Osteoblast (primary cell): ENCODE results near the gene EML5. TPM values are rescaled to one million over a fixed set of nuclear protein-coding genes. Genes with fewer than 3 reads are reported as not detected.

Source experiments
- DNase-seq: peaks from one replicate; pipeline ENCODE4 v3.0.0; 2011; ENCODE audit warnings: low spot score, mixed read lengths; ENCODE audit not compliant: insufficient read length; ENCODE audit errors: missing footprints
- H2AFZ ChIP-seq: 2 replicates; pipeline ENCODE4 v1.6.0; 2011; ENCODE audit warnings: mild to moderate bottlenecking, low read length
- H3K27ac ChIP-seq: 2 replicates; pipeline ENCODE4 v1.5.1; 2011; ENCODE audit warnings: mild to moderate bottlenecking, low read depth, low read length, moderate library complexity
- H3K27me3 ChIP-seq: 2 replicates; pipeline ENCODE4 v1.6.0; 2012; ENCODE audit warnings: mild to moderate bottlenecking, control low read depth, inconsistent platforms, low read length, moderate library complexity; ENCODE audit not compliant: insufficient read depth
- H3K36me3 ChIP-seq: 2 replicates; pipeline ENCODE4 v1.5.1; 2011; ENCODE audit warnings: mild to moderate bottlenecking, low read length, control low read depth, moderate library complexity; ENCODE audit not compliant: insufficient read depth
- H3K4me1 ChIP-seq: 2 replicates; pipeline ENCODE4 v1.5.1; 2011; ENCODE audit warnings: mild to moderate bottlenecking, low read length, control low read depth, moderate library complexity; ENCODE audit not compliant: insufficient read depth
- H3K4me2 ChIP-seq: 2 replicates; pipeline ENCODE4 v1.6.0; 2011; ENCODE audit warnings: mild to moderate bottlenecking, low read length; ENCODE audit not compliant: insufficient read depth
- H3K4me3 ChIP-seq: fragments of 200-600 bp; sonication (generic); 3 replicates; pipeline ENCODE4 v1.5.1; 2012; ENCODE audit warnings: mild to moderate bottlenecking, low read length, inconsistent platforms; ENCODE audit not compliant: insufficient read depth
- H3K79me2 ChIP-seq: 2 replicates; pipeline ENCODE4 v1.6.0; 2012; ENCODE audit warnings: mild to moderate bottlenecking, low read length, control low read depth, inconsistent platforms; ENCODE audit not compliant: insufficient read depth
- H3K9me3 ChIP-seq: 2 replicates; pipeline ENCODE4 v1.5.1; 2011; ENCODE audit warnings: low read depth, low read length, control low read depth
- H4K20me1 ChIP-seq: 2 replicates; pipeline ENCODE4 v1.6.0; 2012; ENCODE audit warnings: mild to moderate bottlenecking, low read length, control low read depth; ENCODE audit not compliant: insufficient read depth
- CTCF ChIP-seq: IDR thresholded peaks from 2 replicates; pipeline ENCODE4 v1.5.1; 2011; ENCODE audit warnings: mild to moderate bottlenecking, low read depth, low read length, moderate library complexity; ENCODE audit errors: extremely low read depth
- total RNA-seq: library from RNA; depleted of rRNA; stranded (reverse); fragments of >200 nt; gene quantifications from 2 replicates; pipeline ENCODE4 v1.2.3, GENCODE V29; 2012

Gene EML5
- total RNA-seq = under 0.01 TPM in 2 replicates

GRCh38 chr14:88792473-88793258, at the start of gene EML5:
EML5 (minus strand) TSS chr14:88792953; CDS start chr14:88792503, 450 bp downstream.
- H3K27ac ChIP-seq = no peak within 1 kb of the TSS
- no peak for TF ChIP-seq CTCF
- H3K4me1 ChIP-seq = no peaks in the 10 kb centered on the region
- peaks cover 30% of the 10 kb centered on the region for H3K27me3 ChIP-seq
- peak within 1 kb of the TSS; percentile 92 for H2AFZ ChIP-seq
- no peaks in the 10 kb centered on the region for H4K20me1 ChIP-seq
- H3K9me3 ChIP-seq = no peaks in the 10 kb centered on the region
- H3K4me2 ChIP-seq = peak within 1 kb of the TSS; percentile 89
- peak within 1 kb of the TSS; percentile 73 for H3K4me3 ChIP-seq
- peak; percentile 93 for DNase-seq
- H3K79me2 ChIP-seq = no peaks in the 10 kb centered on the region
- no peaks in the 10 kb centered on the region for H3K36me3 ChIP-seq

GRCh38 chr14:88842414-88842813, 49.7 kb upstream of the EML5 start:
- Histone ChIP-seq H3K36me3 (peaks cover 9% of the 10 kb centered on the region), H3K4me1 (peaks cover 5% of the 10 kb centered on the region), H3K27me3 (no peaks in the 10 kb centered on the region), H3K79me2 (peaks cover 13% of the 10 kb centered on the region), H2AFZ (no peak overlapping the region), H3K4me2 (no peak overlapping the region), H3K9me3 (no peaks in the 10 kb centered on the region), H3K4me3 (no peak overlapping the region), H3K27ac (no peak overlapping the region), H4K20me1 (no peaks in the 10 kb centered on the region)
- DNase-seq = no peak
- TF ChIP-seq CTCF = no peak

GRCh38 chr14:88841741-88842140, 49.0 kb upstream of the EML5 start:
- peaks cover 19% of the 10 kb centered on the region for H3K79me2 ChIP-seq

More at GRCh38 chr14:88841741-88842140, 49.0 kb upstream of the EML5 start:
- H3K4me3 ChIP-seq = no peak overlapping the region
- H3K9me3 ChIP-seq = no peaks in the 10 kb centered on the region
- no peak for DNase-seq
- H2AFZ ChIP-seq = no peak overlapping the region
- no peak for TF ChIP-seq CTCF
- H3K4me1 ChIP-seq = peaks cover 5% of the 10 kb centered on the region
- no peaks in the 10 kb centered on the region for H3K27me3 ChIP-seq
- H4K20me1 ChIP-seq = no peaks in the 10 kb centered on the region
- H3K4me2 ChIP-seq = no peak overlapping the region
- no peak overlapping the region for H3K27ac ChIP-seq
- H3K36me3 ChIP-seq = peaks cover 9% of the 10 kb centered on the region
